Activated CD8-positive, alpha-beta memory T cell treated with anti-CD3 and anti-CD28 coated beads for 36 hours (primary cell): ENCODE data around the gene ARMH3. TPM values are rescaled to one million over a fixed set of nuclear protein-coding genes. Genes with fewer than 3 reads are reported as not detected.

ENCODE experiments used
- CTCF ChIA-PET: fragments of 350-600 bp; sonication (Branson Sonifier 250); formaldehyde crosslinking; loops from one replicate; lab custom pipeline; 2021; ENCODE audit warnings: antibody characterized with exemption; lab: Charles Lee
- POLR2A ChIA-PET: fragments of 350-600 bp; sonication (Branson Sonifier 250); formaldehyde crosslinking; loops from one replicate; lab custom pipeline; 2021; ENCODE audit warnings: antibody characterized with exemption; lab: Charles Lee
- total RNA-seq, 2 experiments: library from RNA; stranded (reverse); gene quantifications; one replicate each; pipeline ENCODE4 v1.2.3, GENCODE V29; 2021

The ARMH3 gene
- 10 to 100 TPM; 19.3 to 23.5 TPM for total RNA-seq

DNA sequence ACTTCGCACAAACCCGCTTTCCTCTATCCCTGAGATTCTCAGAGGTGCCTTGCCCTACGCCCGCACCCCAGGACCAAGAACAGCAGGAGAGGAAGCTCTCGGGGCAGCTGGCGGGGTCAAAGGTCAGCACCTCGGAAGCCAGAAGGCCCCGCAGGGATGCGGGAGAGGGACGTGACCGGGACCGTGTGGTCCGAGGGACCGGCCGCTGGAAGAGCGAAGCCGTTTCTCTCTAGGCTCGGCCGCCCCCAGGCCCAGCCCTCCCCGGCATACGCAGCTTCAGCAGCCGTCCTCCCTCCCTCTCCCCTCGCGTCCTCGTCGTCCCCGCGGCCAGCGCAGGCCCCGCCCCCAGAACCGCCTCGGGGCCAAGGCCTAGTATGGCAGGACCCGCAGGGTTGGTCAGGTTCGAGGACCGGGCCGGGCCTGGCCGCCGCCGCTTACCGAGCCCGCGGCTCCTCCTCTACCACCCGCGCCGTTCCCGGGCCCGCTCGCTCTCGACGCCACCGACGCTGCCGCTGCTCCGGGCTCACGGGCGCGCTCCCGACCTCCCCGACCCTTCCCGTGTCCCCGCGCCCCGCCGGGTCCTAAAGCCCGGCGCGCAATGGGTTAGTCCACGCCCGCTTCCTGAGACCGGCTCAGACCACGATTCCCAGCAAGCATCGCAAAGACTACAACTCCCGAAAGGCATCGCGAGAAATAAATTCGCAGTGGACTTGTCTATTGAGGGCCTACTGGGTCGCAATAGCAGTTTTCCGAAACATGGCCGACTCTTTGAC lies at the start of gene ARMH3:
ARMH3 (minus strand) TSS at position 527 of the 773 bp plus-strand sequence. CDS start 16,059 bp downstream, outside the sequence.
- ChIA-PET POLR2A (interaction anchor here (0.7 to 1.2 kb wide), 8 partner anchors 10 to 1448 kb away, joined by 3 to 6 read pairs (median 4); partner anchors contain the start of gene OGA), CTCF (interaction anchor here (0.5 to 1.7 kb wide), 3 partner anchors 17 to 215 kb away, joined by 3 to 7 read pairs (median 4); no protein-coding TSS in a partner anchor)

DNA sequence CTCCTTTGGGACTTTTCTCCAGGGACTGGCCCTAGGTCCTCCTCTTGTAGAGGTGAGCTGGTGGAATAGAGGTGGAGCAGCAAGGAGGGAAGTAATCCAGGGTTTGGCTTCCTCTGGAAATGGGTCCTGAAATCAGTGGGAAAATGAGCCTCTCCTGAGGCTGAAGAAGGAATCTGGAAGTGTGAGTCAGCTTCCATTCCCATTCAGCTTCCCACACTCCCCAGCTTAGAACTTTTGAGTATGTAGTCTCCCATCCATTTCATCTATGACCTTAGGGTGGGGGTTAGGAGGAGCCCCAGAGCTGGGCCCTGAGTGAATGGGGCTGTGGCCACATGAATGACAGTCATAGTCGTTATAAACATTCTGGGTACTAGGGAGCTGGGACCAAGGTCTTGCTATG lies 46.4 kb upstream of the ARMH3 start:
- CTCF ChIA-PET, result interaction anchor here (1.0 to 1.7 kb wide), 2 partner anchors 11 to 13 kb away, joined by 3 read pairs; no protein-coding TSS in a partner anchor
- POLR2A ChIA-PET, result no interaction called here

- CTCF ChIA-PET, result interaction anchor here (0.8 to 1.7 kb wide), 3 partner anchors 12 to 29 kb away, joined by 3 read pairs; no protein-coding TSS in a partner anchor
- POLR2A ChIA-PET, result no interaction called here
These were observed 45.2 kb upstream of the ARMH3 start for GRCh38 chr10:102101152-102101551.

DNA sequence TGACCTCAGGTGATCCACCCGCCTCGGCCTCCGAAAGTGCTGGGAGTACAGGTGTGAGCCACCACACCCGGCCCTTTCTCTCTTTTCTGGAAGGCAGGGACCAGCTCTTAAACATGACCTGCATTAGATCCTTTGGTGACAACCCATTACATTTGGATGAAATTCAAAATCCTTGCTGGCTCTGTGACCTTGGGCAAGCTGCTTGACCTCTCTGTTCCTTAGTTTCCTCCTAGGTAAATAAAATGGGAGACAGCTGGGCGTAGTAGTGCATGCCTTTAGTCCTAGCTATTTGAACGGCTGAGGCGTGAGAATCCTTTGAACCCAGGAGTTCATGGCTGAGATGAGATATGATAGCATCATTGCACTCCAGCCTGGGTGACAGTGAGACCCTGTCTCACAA lies 40.5 kb upstream of the ARMH3 start:
- POLR2A ChIA-PET, result no interaction called here
- CTCF ChIA-PET, result interaction anchor here (1.4 kb wide), 1 partner anchor 23 kb away, joined by 3 read pairs; no protein-coding TSS in a partner anchor

DNA sequence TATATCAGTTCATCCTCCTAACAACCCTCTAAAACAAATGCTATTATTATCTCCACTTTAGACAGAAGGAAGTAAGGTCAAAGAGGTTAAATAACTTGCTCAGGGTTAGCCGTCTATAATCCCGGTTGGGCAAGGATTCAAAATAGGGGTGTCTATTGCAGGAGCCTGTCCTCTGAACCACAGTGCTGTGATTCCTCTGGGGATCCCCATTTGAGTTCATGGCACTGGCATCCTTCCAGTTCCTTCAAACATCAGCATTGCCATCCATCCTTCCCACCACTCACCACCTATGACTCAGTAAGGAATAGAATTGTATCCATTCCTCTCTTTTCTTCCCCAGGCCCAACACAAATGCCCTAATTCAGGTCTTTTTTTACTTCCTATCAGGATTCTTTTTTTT lies 34.8 kb upstream of the ARMH3 start:
- ChIA-PET CTCF (no interaction called here), POLR2A (no interaction called here)

- CTCF ChIA-PET, result interaction anchor here (1.7 kb wide), 1 partner anchor 13 kb away, joined by 8 read pairs; no protein-coding TSS in a partner anchor
- POLR2A ChIA-PET, result interaction anchor here (0.7 kb wide), 1 partner anchor 159 kb away, joined by 4 read pairs; the partner anchor contains the start of gene GBF1
These were observed 30.2 kb upstream of the ARMH3 start for GRCh38 chr10:102086196-102086595.

DNA sequence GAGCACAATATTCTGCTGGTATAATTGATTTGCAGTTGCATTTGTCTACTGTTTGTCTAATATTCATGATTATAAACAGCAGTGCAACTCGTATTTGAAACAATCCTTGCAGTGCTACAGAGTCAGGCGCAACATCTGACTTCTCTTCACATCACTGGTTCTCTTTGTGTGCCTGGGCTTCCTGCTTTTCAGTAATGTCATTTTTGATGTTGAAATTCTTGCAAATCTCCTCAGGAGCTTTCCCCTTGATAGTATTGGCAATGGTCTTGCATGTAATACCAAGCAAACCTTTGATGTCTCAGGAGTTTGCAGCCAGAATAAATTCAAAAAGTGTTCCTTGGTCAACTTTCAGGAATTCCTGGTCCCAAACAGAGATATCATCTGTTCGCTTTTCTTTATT lies 29.4 kb upstream of the ARMH3 start:
- ChIA-PET POLR2A (no interaction called here), CTCF (interaction anchor here (1.7 kb wide), 1 partner anchor 12 kb away, joined by 8 read pairs; no protein-coding TSS in a partner anchor)

DNA sequence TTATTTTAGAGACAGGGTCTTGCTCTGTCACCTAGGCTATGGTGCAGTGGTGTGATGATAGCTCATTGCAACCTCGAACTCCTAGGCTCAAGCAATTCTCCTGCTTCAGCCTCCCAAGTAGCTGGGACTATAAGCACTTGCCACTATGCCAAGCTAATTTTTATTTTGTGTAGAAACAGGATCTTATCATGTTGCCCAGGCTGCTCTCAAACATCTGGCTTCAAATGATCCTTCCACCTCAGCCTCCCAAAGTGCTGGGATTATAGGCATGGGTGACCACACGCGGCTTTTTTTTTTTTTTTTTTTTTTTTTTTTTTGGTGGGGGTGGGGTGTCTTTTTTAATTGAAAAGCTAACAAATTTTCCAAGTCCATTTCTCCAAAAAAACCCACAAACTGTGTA lies 27.6 kb upstream of the ARMH3 start:
- ChIA-PET POLR2A (interaction anchor here (0.6 kb wide), 1 partner anchor 14 kb away, joined by 3 read pairs; no protein-coding TSS in a partner anchor), CTCF (interaction anchor here (1.5 kb wide), 1 partner anchor 10 kb away, joined by 9 read pairs; no protein-coding TSS in a partner anchor)

DNA sequence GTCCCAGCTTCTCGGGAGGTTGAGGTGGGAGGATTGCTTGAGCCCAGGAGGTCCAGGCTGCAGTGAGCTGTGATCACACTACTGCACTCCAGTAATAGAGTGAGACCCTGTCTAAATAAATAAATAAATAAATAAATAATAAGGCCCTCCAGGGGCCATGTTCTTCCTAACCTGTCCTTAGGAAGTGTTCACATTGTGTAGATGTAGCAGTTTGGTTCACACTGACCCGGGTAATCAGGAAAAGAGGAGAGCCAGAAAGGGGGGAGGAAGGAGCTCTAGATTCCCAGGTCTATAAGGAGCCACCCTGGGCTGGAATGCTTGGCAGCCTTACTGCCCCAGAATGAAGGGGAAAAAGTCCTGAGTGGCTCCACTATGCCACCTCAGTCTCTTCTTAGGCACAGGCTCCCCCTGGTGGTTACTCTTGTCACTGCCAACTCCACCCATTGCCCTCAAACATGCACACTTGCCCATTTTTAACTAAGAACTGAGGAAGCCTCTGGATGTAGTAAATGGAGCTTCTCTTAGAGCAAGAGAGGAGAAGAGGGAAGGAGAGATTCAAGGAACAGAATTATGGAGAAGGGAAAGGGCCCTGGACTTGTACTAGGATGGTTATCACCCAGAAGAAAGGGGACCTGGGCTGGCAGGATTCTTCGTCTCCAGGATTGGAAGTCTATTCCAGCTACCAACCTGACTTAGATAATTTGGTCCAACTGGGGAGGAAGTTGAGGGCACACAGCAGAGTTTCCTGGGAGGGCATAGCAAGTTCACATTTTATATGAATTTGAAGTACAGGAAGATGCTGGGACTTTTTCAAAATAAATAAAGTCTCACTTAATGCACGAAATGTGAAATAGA lies 16.9 kb upstream of the ARMH3 start:
- POLR2A ChIA-PET, result no interaction called here
- CTCF ChIA-PET, result interaction anchor here (0.6 to 2.2 kb wide), 34 partner anchors 11 to 860 kb away, joined by 3 to 13 read pairs (median 3); partner anchors contain the start of gene ARMH3

GRCh38 chr10:102069071-102069470 lies 13.1 kb upstream of the ARMH3 start:
- CTCF ChIA-PET, result interaction anchor here (0.6 to 1.5 kb wide), 3 partner anchors 37 to 228 kb away, joined by 3 to 7 read pairs (median 6); no protein-coding TSS in a partner anchor

DNA sequence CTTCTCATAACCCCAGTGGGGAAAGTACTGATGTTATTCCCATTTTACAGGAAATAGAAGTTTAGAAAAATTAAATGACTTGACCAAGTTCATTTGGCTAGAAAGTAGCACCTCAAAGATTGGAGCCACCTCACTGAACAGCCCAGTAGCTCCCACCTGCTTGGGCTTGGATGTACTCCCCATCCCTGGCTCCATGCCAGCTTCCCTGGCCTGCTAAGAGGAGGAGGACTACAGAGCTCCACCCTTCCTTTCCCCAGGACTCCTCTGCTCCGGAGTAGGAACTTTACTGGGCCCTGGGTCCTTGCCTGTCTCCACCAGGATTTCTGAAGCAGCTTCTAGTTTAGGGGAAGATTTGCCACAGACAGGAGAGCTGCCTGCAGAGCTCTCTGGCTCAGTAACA lies 12.2 kb upstream of the ARMH3 start:
- CTCF ChIA-PET, result interaction anchor here (1.0 to 1.5 kb wide), 2 partner anchors 38 to 227 kb away, joined by 6 to 7 read pairs; no protein-coding TSS in a partner anchor
- POLR2A ChIA-PET, result interaction anchor here (1.4 kb wide), 1 partner anchor 13 kb away, joined by 4 read pairs; no protein-coding TSS in a partner anchor

More at GRCh38 chr10:102069071-102069470, 13.1 kb upstream of the ARMH3 start:
- POLR2A ChIA-PET, result no interaction called here

DNA sequence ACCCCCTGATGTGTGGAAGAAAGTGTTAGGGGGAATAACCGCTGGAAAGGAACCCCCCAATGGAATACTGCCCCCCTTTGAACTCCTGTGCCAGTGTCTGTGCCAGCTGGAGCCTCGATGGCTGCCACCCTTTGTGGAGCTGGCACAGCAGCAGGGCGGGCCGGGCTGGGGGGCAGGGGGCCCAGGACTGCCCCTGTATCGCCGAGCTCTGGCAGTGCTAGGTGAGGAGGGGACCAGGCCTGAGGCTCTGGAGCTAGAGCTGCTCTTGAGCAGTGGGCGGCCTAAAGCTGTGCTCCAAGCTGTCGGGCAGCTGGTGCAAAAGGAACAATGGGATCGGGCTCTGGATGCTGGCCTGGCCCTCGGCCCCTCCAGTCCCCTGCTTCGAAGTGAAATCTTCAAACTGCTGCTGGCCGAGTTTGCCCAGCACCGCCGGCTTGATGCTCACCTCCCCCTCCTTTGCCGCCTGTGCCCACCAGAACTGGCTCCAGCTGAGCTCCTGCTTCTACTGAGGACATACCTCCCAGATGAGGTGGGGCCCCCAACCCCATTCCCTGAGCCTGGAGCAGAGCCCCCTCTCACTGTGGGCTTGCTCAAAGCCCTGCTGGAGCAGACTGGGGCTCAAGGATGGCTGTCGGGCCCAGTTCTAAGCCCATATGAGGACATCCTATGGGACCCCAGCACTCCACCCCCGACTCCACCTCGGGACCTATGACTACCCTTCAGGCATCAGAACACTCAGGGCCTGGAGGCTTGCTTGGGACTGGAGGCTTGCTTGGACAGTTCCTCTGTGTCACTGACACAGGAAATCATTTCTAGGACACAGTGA lies 11.3 kb upstream of the ARMH3 start:
- ChIA-PET CTCF (interaction anchor here (0.8 kb wide), 1 partner anchor 286 kb away, joined by 3 read pairs; no protein-coding TSS in a partner anchor), POLR2A (interaction anchor here (0.6 to 1.7 kb wide), 5 partner anchors 9 to 575 kb away, joined by 4 to 23 read pairs (median 5); partner anchors contain the start of gene ARMH3)

GRCh38 chr10:102066399-102067088 lies 10.6 kb upstream of the ARMH3 start:
- CTCF ChIA-PET, result interaction anchor here (0.6 to 0.8 kb wide), 2 partner anchors 13 to 285 kb away, joined by 3 read pairs; no protein-coding TSS in a partner anchor
- POLR2A ChIA-PET, result interaction anchor here (0.6 to 1.7 kb wide), 3 partner anchors 10 to 576 kb away, joined by 4 to 23 read pairs (median 6); partner anchors contain the start of gene ARMH3

DNA sequence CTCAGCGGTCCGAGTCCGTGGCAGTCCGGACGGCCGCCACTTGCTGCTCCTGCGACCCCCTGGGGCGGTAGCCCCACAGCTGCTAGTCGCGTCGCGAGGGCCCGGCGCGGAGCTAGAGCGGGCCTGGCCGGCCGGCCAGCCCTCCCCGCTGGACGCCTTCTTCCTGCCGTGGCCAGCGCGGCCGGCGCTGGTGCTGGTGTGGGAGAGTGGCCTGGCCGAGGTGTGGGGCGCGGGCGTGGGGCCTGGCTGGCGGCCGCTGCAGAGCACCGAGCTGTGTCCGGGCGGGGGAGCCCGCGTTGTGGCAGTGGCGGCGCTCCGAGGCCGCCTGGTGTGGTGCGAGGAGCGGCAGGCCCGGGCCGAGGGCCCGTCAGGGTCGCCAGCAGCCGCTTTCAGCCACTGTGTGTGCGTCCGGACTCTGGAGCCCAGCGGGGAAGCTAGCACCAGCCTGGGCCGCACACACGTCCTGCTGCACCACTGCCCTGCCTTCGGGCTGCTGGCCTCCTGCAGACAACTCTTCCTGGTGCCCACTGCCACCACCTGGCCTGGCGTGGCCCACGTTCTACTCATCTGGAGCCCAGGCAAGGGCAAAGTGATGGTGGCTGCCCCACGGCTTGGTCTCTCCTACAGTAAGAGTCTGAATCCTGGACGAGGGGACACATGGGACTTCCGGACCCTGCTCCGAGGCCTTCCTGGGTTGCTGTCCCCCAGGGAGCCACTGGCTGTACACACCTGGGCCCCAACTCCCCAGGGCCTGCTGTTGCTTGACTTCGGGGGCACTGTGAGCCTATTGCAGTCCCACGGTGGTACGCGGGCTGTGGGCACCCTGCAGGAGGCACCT lies 9.8 kb upstream of the ARMH3 start:
- POLR2A ChIA-PET, result interaction anchor here (1.7 kb wide), 1 partner anchor 10 kb away, joined by 4 read pairs; the partner anchor contains the start of gene ARMH3
- CTCF ChIA-PET, result interaction anchor here (0.6 to 1.0 kb wide), 2 partner anchors 12 to 22 kb away, joined by 3 read pairs; no protein-coding TSS in a partner anchor

DNA sequence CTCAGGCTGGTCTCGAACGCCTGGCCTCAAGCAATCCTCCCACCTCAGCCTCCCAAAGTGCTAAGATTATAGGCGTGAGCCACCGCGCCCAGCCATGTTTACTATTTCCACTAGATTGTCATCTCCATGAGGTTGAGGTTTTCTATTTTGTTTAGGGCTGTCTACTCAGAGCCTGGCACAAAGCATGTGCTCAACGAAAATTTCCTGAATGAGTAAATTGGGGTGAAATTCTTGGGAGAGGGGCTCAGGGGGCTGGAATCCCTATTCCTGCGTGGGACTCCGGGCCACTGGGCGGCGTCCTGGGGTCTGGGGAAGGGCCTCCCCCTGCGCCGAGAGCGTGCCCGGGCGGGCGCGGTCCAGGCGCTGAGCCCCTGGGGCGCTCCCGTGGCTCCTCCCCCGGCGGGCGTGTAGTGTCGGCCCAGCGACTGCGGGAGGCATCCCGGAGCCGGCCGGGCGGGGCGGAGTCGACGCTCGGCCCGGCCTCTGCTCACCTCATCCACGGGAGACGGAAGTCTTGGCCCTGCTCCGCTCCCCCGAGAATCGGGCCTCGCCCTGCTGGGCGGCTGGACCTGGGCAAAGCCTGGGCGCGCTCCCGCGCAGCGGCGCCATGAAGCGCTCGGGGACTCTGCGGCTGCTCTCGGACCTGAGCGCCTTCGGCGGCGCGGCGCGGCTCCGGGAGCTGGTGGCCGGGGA lies 9.0 kb upstream of the ARMH3 start, which contains the start of gene HPS6:
HPS6 (plus strand) TSS at position 482 of the 693 bp plus-strand sequence; CDS start at position 608, 126 bp downstream.
- ChIA-PET POLR2A (interaction anchor here (1.7 kb wide), 1 partner anchor 9 kb away, joined by 4 read pairs; the partner anchor contains the start of gene ARMH3), CTCF (interaction anchor here (1.0 kb wide), 1 partner anchor 21 kb away, joined by 3 read pairs; no protein-coding TSS in a partner anchor)
